NB4 (cell line): ENCODE measurements around the gene MXRA7.

ENCODE experiments used
- MYC ChIP-seq: IDR thresholded peaks from 2 replicates; pipeline ENCODE4 v1.6.1; 2011; ENCODE audit warnings: low read depth, low read length
- POLR2A ChIP-seq: IDR thresholded peaks from 2 replicates; pipeline ENCODE4 v1.6.1; 2011; ENCODE audit warnings: mild to moderate bottlenecking; ENCODE audit not compliant: insufficient read length; ENCODE audit errors: extremely low read depth
- TF ChIP-seq, protein P1 (sequence below): IDR thresholded peaks from one replicate; pipeline ENCODE4 v1.5.1; 2012; ENCODE audit warnings: low read depth, low read length

DNA sequence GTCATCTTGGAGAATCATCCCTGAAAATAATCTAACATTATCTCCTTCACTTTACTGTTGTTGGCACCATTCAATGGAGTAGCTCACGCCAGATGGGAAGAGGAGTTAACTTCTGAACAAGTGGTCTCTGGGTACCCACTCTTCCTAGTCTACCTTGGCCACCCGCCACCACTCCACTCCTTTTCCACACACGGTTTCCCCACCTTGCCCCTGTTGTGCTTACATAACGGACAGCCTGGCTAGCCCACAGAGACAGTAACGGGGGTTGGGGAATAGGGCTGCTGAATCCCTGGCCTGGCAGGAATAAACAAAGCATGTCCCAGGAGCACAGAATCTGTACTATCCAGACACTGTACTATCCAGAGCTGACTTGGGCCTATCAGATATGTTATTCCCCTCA is 3.6 kb upstream of the MXRA7 start:
- TF ChIP-seq, protein P1, sequence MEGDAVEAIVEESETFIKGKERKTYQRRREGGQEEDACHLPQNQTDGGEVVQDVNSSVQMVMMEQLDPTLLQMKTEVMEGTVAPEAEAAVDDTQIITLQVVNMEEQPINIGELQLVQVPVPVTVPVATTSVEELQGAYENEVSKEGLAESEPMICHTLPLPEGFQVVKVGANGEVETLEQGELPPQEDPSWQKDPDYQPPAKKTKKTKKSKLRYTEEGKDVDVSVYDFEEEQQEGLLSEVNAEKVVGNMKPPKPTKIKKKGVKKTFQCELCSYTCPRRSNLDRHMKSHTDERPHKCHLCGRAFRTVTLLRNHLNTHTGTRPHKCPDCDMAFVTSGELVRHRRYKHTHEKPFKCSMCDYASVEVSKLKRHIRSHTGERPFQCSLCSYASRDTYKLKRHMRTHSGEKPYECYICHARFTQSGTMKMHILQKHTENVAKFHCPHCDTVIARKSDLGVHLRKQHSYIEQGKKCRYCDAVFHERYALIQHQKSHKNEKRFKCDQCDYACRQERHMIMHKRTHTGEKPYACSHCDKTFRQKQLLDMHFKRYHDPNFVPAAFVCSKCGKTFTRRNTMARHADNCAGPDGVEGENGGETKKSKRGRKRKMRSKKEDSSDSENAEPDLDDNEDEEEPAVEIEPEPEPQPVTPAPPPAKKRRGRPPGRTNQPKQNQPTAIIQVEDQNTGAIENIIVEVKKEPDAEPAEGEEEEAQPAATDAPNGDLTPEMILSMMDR = no peak
- TF ChIP-seq POLR2A (no peak), MYC (no peak)
